HEK293 (cell line): Measurements from ENCODE around the gene PTPRJ.
A peak's percentile ranks its signal among the peaks of the same experiment; 100 is the strongest.

ENCODE experiments used
- CTCF ChIA-PET: fragments of 350-600 bp; formaldehyde crosslinking; extraction: SDS; loops from one replicate; lab custom pipeline; 2021; ENCODE audit warnings: antibody characterized with exemption; lab: Yijun Ruan, JAX
- POLR2A ChIA-PET: fragments of 300-600 bp; formaldehyde crosslinking; extraction: SDS; loops from one replicate; lab custom pipeline; 2020; ENCODE audit warnings: antibody characterized with exemption, inconsistent platforms; lab: Yijun Ruan, JAX
- H3K27ac ChIP-seq: fragments of 200-500 bp; sonication (Bioruptor generic); 2 replicates; pipeline ENCODE4 v1.5.1; 2014; ENCODE audit warnings: low read depth, low read length, control low read depth, inconsistent platforms; ENCODE audit errors: extremely low read depth
- H3K36me3 ChIP-seq, 2 experiments: fragments of 200-500 bp in 1 of 2; sonication (Bioruptor generic) in 1 of 2; 1 replicate in 1 of 2; 2 replicates in 1 of 2; pipeline ENCODE4 v1.5.1; 2014 to 2017; ENCODE audit warnings: inconsistent platforms in 2 of 2, low read length in 2 of 2; ENCODE audit not compliant: control insufficient read depth in 2 of 2, insufficient read depth in 1 of 2
- H3K4me1 ChIP-seq: fragments of 200-500 bp; sonication (Bioruptor generic); 2 replicates; pipeline ENCODE4 v1.5.1; 2014; ENCODE audit warnings: mild to moderate bottlenecking, low read length, inconsistent platforms; ENCODE audit not compliant: control insufficient read depth, insufficient read depth
- H3K4me3 ChIP-seq: 2 replicates; pipeline ENCODE4 v1.5.1; 2011; ENCODE audit warnings: low read depth, mild to moderate bottlenecking, control low read depth, low read length, moderate library complexity
- H3K9me3 ChIP-seq: fragments of 200-500 bp; sonication (Bioruptor generic); 2 replicates; pipeline ENCODE4 v1.5.1; 2014; ENCODE audit warnings: low read depth, low read length, inconsistent platforms; ENCODE audit not compliant: control insufficient read depth, insufficient read depth
- ATF2 ChIP-seq: fragments of 450-650 bp; formaldehyde crosslinking; IDR thresholded peaks from 2 replicates; pipeline ENCODE4 v1.5.1; 2016; ENCODE audit warnings: missing biosample characterization, missing genetic modification characterization, low read depth
- EGR2 ChIP-seq: fragments of 450-650 bp; formaldehyde crosslinking; IDR thresholded peaks from 2 replicates; pipeline ENCODE4 v1.5.1; 2016; ENCODE audit warnings: low read depth, missing biosample characterization, missing genetic modification characterization
- ELK4 ChIP-seq: IDR thresholded peaks from 2 replicates; pipeline ENCODE4 v1.6.1; 2011; ENCODE audit warnings: mild to moderate bottlenecking, low read depth, low read length, borderline replicate concordance
- GLIS1 ChIP-seq: fragments of 450-650 bp; formaldehyde crosslinking; IDR thresholded peaks from 2 replicates; pipeline ENCODE4 v1.5.1; 2016; ENCODE audit warnings: missing biosample characterization, missing genetic modification characterization
- KLF8 ChIP-seq: fragments of 450-650 bp; formaldehyde crosslinking; IDR thresholded peaks from 2 replicates; pipeline ENCODE4 v1.5.1; 2016; ENCODE audit warnings: missing biosample characterization, missing genetic modification characterization
- ZBTB21 ChIP-seq: fragments of 450-650 bp; formaldehyde crosslinking; IDR thresholded peaks from 2 replicates; pipeline ENCODE4 v1.5.1; 2017; ENCODE audit warnings: missing biosample characterization, missing genetic modification characterization
- ZBTB48 ChIP-seq: fragments of 450-650 bp; formaldehyde crosslinking; IDR thresholded peaks from 2 replicates; pipeline ENCODE4 v1.5.1; 2016; ENCODE audit warnings: missing biosample characterization, missing genetic modification characterization
- ZFHX2 ChIP-seq: fragments of 450-650 bp; formaldehyde crosslinking; conservative IDR thresholded peaks from 2 replicates; pipeline ENCODE4 v1.5.1; 2016; ENCODE audit warnings: missing biosample characterization, missing genetic modification characterization
- ZIC2 ChIP-seq: fragments of 450-650 bp; formaldehyde crosslinking; IDR thresholded peaks from 2 replicates; pipeline ENCODE4 v1.5.1; 2016; ENCODE audit warnings: missing biosample characterization, missing genetic modification characterization
- ZNF140 ChIP-seq: fragments of 450-650 bp; formaldehyde crosslinking; IDR thresholded peaks from 2 replicates; pipeline ENCODE4 v1.5.1; 2016; ENCODE audit warnings: missing biosample characterization, missing genetic modification characterization
- ZNF146 ChIP-seq: fragments of 450-650 bp; formaldehyde crosslinking; IDR thresholded peaks from 2 replicates; pipeline ENCODE4 v1.5.1; 2016; ENCODE audit warnings: missing biosample characterization, missing genetic modification characterization
- ZNF175 ChIP-seq: fragments of 450-650 bp; formaldehyde crosslinking; IDR thresholded peaks from 2 replicates; pipeline ENCODE4 v1.5.1; 2016; ENCODE audit warnings: missing biosample characterization, missing genetic modification characterization
- ZNF335 ChIP-seq: fragments of 450-650 bp; formaldehyde crosslinking; conservative IDR thresholded peaks from 2 replicates; pipeline ENCODE4 v1.5.1; 2016; ENCODE audit warnings: missing biosample characterization, missing genetic modification characterization
- ZNF350 ChIP-seq: fragments of 450-650 bp; formaldehyde crosslinking; IDR thresholded peaks from 2 replicates; pipeline ENCODE4 v1.5.0; 2017; ENCODE audit warnings: missing biosample characterization, mild to moderate bottlenecking, missing genetic modification characterization
- ZNF37A ChIP-seq: fragments of 450-650 bp; IDR thresholded peaks from 2 replicates; pipeline ENCODE4 v1.5.1; 2018; ENCODE audit warnings: missing biosample characterization, missing genetic modification characterization
- ZNF549 ChIP-seq: fragments of 450-650 bp; IDR thresholded peaks from 2 replicates; pipeline ENCODE4 v1.5.1; 2018; ENCODE audit warnings: missing biosample characterization, missing genetic modification characterization, mild to moderate bottlenecking, inconsistent platforms, moderate library complexity
- ZNF561 ChIP-seq: fragments of 450-650 bp; IDR thresholded peaks from 2 replicates; pipeline ENCODE4 v1.5.1; 2018; ENCODE audit warnings: missing biosample characterization, missing genetic modification characterization, borderline replicate concordance
- ZNF658 ChIP-seq: fragments of 450-650 bp; formaldehyde crosslinking; IDR thresholded peaks from 2 replicates; pipeline ENCODE4; 2016; ENCODE audit warnings: missing biosample characterization, missing genetic modification characterization
- ZNF677 ChIP-seq: fragments of 450-650 bp; IDR thresholded peaks from 2 replicates; pipeline ENCODE4 v1.5.0; 2018; ENCODE audit warnings: missing biosample characterization, mild to moderate bottlenecking, missing genetic modification characterization, moderate library complexity
- ZNF791 ChIP-seq: fragments of 450-650 bp; formaldehyde crosslinking; IDR thresholded peaks from 2 replicates; pipeline ENCODE4 v1.5.1; 2016; ENCODE audit warnings: missing biosample characterization, missing genetic modification characterization
- ZSCAN16 ChIP-seq: fragments of 450-650 bp; formaldehyde crosslinking; IDR thresholded peaks from 2 replicates; pipeline ENCODE4 v1.5.1; 2016; ENCODE audit warnings: missing biosample characterization, missing genetic modification characterization
- TF ChIP-seq, protein P1 (sequence below): fragments of 450-650 bp; formaldehyde crosslinking; IDR thresholded peaks from 2 replicates; pipeline ENCODE4 v1.5.1; 2016; ENCODE audit warnings: missing biosample characterization, missing genetic modification characterization

Gene PTPRJ

GRCh38 chr11:48011102-48011797 is 30.9 kb downstream of the PTPRJ start:
- ChIA-PET CTCF (interaction anchor here (1.0 kb wide), 1 partner anchor 98 kb away, joined by 5 read pairs; no protein-coding TSS in a partner anchor), POLR2A (no interaction called here)
- no peaks in the 10 kb centered on the region for H3K4me1 ChIP-seq

DNA sequence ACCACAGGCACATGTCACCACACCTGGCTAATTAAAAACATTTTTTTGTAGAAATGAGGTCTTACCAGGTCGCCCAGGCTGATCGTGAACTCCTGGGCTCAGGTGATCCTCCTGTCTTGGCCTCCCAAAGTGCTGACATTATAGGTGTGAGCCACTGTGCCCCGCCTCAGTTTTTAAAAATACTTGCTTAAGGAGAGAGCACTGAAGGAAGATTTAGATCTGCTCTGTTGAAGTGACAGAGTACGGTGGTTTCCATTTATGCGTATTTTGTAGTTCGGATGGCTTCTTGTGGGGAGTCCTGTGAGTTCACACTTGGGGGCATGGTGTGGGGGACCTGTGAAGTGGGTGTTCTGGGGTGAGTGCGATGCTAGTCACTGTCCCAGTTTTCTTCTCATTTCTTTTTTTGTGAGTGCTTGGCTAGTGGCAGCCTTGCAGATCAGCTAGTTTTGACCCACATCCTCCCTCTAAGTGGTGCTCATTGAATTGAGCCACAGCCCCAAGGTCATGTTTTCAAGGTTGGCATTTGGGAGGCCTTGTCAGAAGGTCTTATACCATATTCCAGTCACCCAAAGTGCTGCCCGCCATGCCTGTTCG is 31.5 kb downstream of the PTPRJ start:
- Histone ChIP-seq H3K4me1 (no peaks in the 10 kb centered on the region), H3K36me3 (no peaks in the 10 kb centered on the region), H3K4me3 (no peak overlapping the region), H3K9me3 (no peaks in the 10 kb centered on the region), H3K27ac (no peak overlapping the region)
- POLR2A ChIA-PET = no interaction called here
- CTCF ChIA-PET = interaction anchor here (1.0 kb wide), 1 partner anchor 97 kb away, joined by 5 read pairs; no protein-coding TSS in a partner anchor
- TF ChIP-seq ZNF791 = no peak
- TF ChIP-seq, protein P1, sequence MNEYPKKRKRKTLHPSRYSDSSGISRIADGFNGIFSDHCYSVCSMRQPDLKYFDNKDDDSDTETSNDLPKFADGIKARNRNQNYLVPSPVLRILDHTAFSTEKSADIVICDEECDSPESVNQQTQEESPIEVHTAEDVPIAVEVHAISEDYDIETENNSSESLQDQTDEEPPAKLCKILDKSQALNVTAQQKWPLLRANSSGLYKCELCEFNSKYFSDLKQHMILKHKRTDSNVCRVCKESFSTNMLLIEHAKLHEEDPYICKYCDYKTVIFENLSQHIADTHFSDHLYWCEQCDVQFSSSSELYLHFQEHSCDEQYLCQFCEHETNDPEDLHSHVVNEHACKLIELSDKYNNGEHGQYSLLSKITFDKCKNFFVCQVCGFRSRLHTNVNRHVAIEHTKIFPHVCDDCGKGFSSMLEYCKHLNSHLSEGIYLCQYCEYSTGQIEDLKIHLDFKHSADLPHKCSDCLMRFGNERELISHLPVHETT = no peak

More at GRCh38 chr11:48011102-48011797, 30.9 kb downstream of the PTPRJ start:
- no peak overlapping the region for H3K4me3 ChIP-seq
- H3K36me3 ChIP-seq = no peaks in the 10 kb centered on the region
- no peaks in the 10 kb centered on the region for H3K9me3 ChIP-seq
- no peak overlapping the region for H3K27ac ChIP-seq
- no peak for TF ChIP-seq ZNF335 (tag by site-specific recombination)
- no peak for TF ChIP-seq ZNF549
- no peak for TF ChIP-seq ZNF658 (tag by site-specific recombination)
- TF ChIP-seq ZNF140 (tag by site-specific recombination) = no peak
- no peak for TF ChIP-seq ZBTB21 (tag by site-specific recombination)

DNA sequence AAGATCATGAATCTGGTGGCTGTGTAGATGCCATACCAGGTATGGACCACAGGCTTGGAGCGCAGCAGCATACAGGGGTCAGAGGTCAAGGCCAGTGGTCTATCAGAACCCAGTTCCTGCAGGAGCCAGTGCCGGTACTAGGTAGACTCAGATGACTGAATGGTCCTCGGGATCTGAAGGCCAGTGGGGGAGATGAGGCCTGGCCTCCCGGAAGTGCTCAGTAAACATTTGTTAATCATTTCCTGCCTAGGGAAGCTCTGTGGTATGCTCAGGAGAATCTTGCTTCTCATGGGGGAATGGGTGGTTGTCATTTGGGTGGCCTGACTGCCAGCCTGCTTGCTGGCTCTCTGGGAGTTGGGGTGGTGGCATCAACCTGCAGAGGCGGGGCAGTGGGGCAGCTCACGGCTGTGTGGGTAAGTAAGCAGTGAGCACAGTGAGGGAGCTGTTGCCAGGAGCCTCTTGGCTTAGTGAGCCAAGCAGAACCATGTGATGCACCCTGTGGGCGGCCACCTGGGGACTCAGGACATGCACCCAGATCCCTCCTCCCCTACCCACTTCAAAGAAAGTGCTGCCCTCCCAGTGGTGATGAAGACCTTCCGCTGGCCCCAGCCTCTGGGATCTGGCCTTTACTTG is 33.0 kb downstream of the PTPRJ start:
- H3K9me3 ChIP-seq = no peaks in the 10 kb centered on the region
- no peak overlapping the region for H3K27ac ChIP-seq
- no peaks in the 10 kb centered on the region for H3K36me3 ChIP-seq
- peaks cover 3% of the 10 kb centered on the region; the same call in 1 of the 2 replicates for H3K4me1 ChIP-seq
- TF ChIP-seq ZFHX2 = peak; percentile 45
- peak; percentile 94 for TF ChIP-seq GLIS1 (tag by site-specific recombination)
- TF ChIP-seq ZNF350 (tag by site-specific recombination) = no peak
- TF ChIP-seq ZNF37A (tag by site-specific recombination) = no peak
- TF ChIP-seq ZNF677 (tag by site-specific recombination) = no peak
- TF ChIP-seq EGR2 (tag by site-specific recombination) = 0 out of 2 replicates have a peak, but pooled peaks have one; percentile 31
- no peak for TF ChIP-seq ZNF146
- peak; percentile 90 for TF ChIP-seq ZSCAN16
- peak; percentile 59 for TF ChIP-seq ZIC2 (tag by site-specific recombination)
- ChIA-PET POLR2A (interaction anchor here (0.5 kb wide), 1 partner anchor 132 kb away, joined by 8 read pairs; no protein-coding TSS in a partner anchor), CTCF (interaction anchor here (0.6 kb wide), 2 partner anchors 79 to 160 kb away, joined by 3 read pairs; no protein-coding TSS in a partner anchor)
- H3K4me3 ChIP-seq = no peak overlapping the region

DNA sequence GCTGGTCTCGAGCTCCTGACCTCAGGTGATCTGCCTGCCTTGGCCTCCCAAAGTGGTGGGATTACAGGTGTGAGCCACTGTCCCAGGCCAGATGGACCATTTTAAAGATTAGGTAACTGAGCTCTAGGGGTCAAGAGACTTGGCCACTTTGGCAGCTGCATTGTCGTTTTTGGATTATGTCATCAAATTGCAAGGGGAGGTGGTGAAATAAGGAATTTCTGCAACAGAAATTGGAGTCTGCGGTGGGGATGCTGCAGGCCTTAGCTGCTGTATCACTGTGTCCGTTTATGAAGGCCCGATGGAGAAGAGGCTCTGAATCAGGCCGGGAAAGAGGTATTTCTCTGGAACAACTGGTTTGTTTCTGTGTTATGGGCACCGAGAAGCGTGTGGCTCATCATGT is 34.6 kb downstream of the PTPRJ start:
- peaks cover 5% of the 10 kb centered on the region; the same call in 1 of the 2 replicates for H3K4me1 ChIP-seq
- H3K27ac ChIP-seq = no peak overlapping the region
- no peak overlapping the region for H3K4me3 ChIP-seq
- peak; percentile 77 for TF ChIP-seq ATF2 (tag by site-specific recombination)
- no peak for TF ChIP-seq ZNF175 (tag by site-specific recombination)
- no peak for TF ChIP-seq KLF8 (tag by site-specific recombination)
- no peak for TF ChIP-seq ELK4
- peak; percentile 53; the same call in 1 of the 2 replicates for TF ChIP-seq ZBTB48
- TF ChIP-seq ZNF561 (tag by site-specific recombination) = no peak
- no peaks in the 10 kb centered on the region for H3K36me3 ChIP-seq
- no peaks in the 10 kb centered on the region for H3K9me3 ChIP-seq
- CTCF ChIA-PET = interaction anchor here (0.6 to 1.2 kb wide), 2 partner anchors 9 to 155 kb away, joined by 4 read pairs; no protein-coding TSS in a partner anchor
- POLR2A ChIA-PET = interaction anchor here (0.6 kb wide), 1 partner anchor 33 kb away, joined by 3 read pairs; no protein-coding TSS in a partner anchor
